Measurements from ENCODE around the gene CD19. TPM values are rescaled to one million over a fixed set of nuclear protein-coding genes. Genes with fewer than 3 reads are reported as not detected.

CD19 gene
- polyA plus RNA-seq, 1 donor (not counting 4 experiments of a cell fraction or from before 2014, with no cell fraction given): not detected

DNA sequence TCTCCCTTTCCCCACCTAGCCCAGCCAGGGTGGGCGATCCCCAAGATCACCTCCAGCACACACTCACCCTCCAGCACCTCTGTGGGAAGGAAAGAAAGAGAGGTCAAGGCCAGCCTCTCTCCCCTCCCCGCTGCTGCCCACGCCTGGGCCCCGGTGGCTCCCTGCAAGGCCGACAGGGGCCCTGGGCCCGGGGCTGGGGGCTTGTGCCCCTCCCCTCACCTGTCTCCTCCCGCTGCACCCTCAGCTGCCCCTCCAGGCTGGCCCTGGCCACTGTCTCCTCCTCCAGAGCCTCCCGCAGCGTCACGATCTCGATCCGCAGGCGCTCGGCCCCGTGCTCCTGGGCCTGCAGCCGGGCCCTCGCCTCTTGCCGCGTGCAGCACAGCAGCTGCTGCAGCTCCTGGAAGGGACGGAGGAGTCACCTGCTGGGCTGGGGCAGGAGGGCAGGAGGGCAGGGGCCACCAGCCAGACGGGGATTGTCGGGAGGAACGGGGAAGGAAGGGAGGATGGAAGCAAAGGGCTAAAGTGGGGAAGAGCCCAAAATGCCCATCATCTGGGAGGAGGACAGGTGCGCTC is 25.9 kb upstream of the CD19 start:
- TF ChIP-seq, protein P1, sequence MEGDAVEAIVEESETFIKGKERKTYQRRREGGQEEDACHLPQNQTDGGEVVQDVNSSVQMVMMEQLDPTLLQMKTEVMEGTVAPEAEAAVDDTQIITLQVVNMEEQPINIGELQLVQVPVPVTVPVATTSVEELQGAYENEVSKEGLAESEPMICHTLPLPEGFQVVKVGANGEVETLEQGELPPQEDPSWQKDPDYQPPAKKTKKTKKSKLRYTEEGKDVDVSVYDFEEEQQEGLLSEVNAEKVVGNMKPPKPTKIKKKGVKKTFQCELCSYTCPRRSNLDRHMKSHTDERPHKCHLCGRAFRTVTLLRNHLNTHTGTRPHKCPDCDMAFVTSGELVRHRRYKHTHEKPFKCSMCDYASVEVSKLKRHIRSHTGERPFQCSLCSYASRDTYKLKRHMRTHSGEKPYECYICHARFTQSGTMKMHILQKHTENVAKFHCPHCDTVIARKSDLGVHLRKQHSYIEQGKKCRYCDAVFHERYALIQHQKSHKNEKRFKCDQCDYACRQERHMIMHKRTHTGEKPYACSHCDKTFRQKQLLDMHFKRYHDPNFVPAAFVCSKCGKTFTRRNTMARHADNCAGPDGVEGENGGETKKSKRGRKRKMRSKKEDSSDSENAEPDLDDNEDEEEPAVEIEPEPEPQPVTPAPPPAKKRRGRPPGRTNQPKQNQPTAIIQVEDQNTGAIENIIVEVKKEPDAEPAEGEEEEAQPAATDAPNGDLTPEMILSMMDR (optimal IDR thresholded peaks at IDR 0.05 in 1 of 3, IDR thresholded peaks at IDR 0.05 in 1 of 3, conservative IDR thresholded peaks at IDR 0.05 in 1 of 3; ENCODE audit: extremely low read depth in 1 of 3, insufficient read depth in 2 of 3, low read length in 3 of 3): no peak
- no peak for TF ChIP-seq EZH2 (IDR thresholded peaks at IDR 0.05; ENCODE audit: low read length)
- no peaks in the 10 kb centered on the region for H3K9me3 ChIP-seq (ENCODE audit: control insufficient read depth, low read depth, low read length)
- H3K4me1 ChIP-seq (ENCODE audit: control insufficient read depth, extremely low read depth, insufficient read depth, low read length): no peaks in the 10 kb centered on the region
- H4K20me1 ChIP-seq (ENCODE audit: control insufficient read depth, extremely low read depth, insufficient read depth, low read length): no peaks in the 10 kb centered on the region
- no peak overlapping the region for H3K4me2 ChIP-seq (ENCODE audit: control insufficient read depth, extremely low read depth, insufficient read depth, low read depth, low read length)
- H3K4me3 ChIP-seq (ENCODE audit: control insufficient read depth in 2 of 3, extremely low read depth in 1 of 3, insufficient read depth in 2 of 3, low read depth in 1 of 3, low read length in 3 of 3): no peak overlapping the region
- no peak overlapping the region for H2AFZ ChIP-seq (ENCODE audit: control insufficient read depth, low read length)
- no peaks in the 10 kb centered on the region for H3K79me2 ChIP-seq (ENCODE audit: control insufficient read depth, insufficient read depth, low read length)
- dilution Hi-C loops (cut with MboI; ENCODE audit: extremely low pct_ligation_motif_present, low sequenced_read_pairs): no loop called here
- H3K27me3 ChIP-seq (ENCODE audit: control insufficient read depth, extremely low read depth, insufficient read depth, low read length): no peaks in the 10 kb centered on the region
- no peak for DNase-seq (ENCODE audit: low read depth, low spot score)
- H3K9me1 ChIP-seq (ENCODE audit: control insufficient read depth, extremely low read depth, insufficient read depth, low read length): no peaks in the 10 kb centered on the region
- FAIRE-seq: no peak
- no peak overlapping the region for H3K27ac ChIP-seq (ENCODE audit: control insufficient read depth, insufficient read depth, low read length)
- no peak overlapping the region for H3K9ac ChIP-seq (ENCODE audit: control insufficient read depth, extremely low read depth, insufficient read depth, low read length)
- H3K36me3 ChIP-seq (ENCODE audit: control insufficient read depth in 2 of 2, extremely low read depth in 1 of 2, insufficient read depth in 2 of 2, low read length in 2 of 2): peaks cover 6 to 18% of the 10 kb centered on the region in 2 experiments

DNA sequence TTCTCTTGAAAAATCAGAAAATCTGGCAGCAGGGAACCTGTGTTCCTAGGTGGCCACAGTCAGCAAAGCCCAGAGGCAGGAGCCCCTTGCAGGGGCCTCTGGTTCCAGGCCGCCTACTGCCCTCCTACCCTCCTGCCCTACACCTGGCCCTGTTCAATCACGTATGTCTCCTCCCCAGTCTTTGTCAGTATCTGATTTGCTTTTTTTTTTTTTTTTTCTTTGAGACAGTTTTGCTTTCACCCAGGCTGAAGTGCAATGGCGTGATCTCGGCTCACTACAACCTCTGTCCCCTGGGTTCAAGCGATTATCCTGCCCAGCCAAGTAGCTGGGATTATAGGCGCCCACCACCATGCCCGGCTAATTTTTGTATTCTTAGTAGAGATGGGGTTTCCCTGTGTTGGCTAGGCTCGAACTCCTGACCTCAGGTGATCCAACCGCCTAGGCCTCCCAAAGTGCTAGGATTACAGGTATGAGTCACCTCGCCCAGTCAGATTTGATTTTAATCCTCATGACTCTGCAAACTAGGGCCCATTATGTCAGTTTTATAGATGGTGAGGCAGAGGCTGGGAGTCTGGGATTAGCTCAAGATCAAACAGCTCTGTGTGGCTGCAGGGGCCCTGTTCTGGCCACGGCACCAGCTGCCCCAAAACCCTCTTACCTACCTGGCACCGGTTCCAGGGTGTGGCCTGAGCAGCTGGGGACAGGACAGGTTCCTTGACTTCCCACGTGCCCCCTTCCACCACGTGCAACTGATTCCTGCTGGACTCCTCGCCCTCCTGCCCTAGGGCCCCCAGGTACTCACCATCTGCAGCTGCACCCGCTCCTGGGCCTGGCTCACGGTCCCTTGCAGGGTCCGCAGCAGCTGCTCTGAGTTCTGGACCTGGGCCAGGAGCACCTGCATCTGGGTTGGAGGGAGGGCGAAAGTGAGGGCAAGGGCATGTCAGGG is 21.4 kb upstream of the CD19 start:
- Histone ChIP-seq H2AFZ (ENCODE audit: control insufficient read depth, low read length) (no peak overlapping the region), H3K79me2 (ENCODE audit: control insufficient read depth, insufficient read depth, low read length) (no peaks in the 10 kb centered on the region), H3K9me3 (ENCODE audit: control insufficient read depth, low read depth, low read length) (no peaks in the 10 kb centered on the region), H3K36me3 (ENCODE audit: control insufficient read depth in 2 of 2, extremely low read depth in 1 of 2, insufficient read depth in 2 of 2, low read length in 2 of 2) (peaks cover 14 to 26% of the 10 kb centered on the region in 2 experiments), H4K20me1 (ENCODE audit: control insufficient read depth, extremely low read depth, insufficient read depth, low read length) (no peaks in the 10 kb centered on the region), H3K27ac (ENCODE audit: control insufficient read depth, insufficient read depth, low read length) (no peak overlapping the region), H3K4me2 (ENCODE audit: control insufficient read depth, extremely low read depth, insufficient read depth, low read depth, low read length) (no peak overlapping the region), H3K27me3 (ENCODE audit: control insufficient read depth, extremely low read depth, insufficient read depth, low read length) (no peaks in the 10 kb centered on the region), H3K4me3 (ENCODE audit: control insufficient read depth in 2 of 3, extremely low read depth in 1 of 3, insufficient read depth in 2 of 3, low read depth in 1 of 3, low read length in 3 of 3) (no peak overlapping the region), H3K9ac (ENCODE audit: control insufficient read depth, extremely low read depth, insufficient read depth, low read length) (no peak overlapping the region), H3K9me1 (ENCODE audit: control insufficient read depth, extremely low read depth, insufficient read depth, low read length) (no peaks in the 10 kb centered on the region), H3K4me1 (ENCODE audit: control insufficient read depth, extremely low read depth, insufficient read depth, low read length) (no peaks in the 10 kb centered on the region)
- no peak for DNase-seq (ENCODE audit: low read depth, low spot score)
- FAIRE-seq: no peak
- TF ChIP-seq EZH2 (IDR thresholded peaks at IDR 0.05; ENCODE audit: low read length): no peak
- TF ChIP-seq, protein P1 (optimal IDR thresholded peaks at IDR 0.05 in 1 of 3, IDR thresholded peaks at IDR 0.05 in 1 of 3, conservative IDR thresholded peaks at IDR 0.05 in 1 of 3; ENCODE audit: extremely low read depth in 1 of 3, insufficient read depth in 2 of 3, low read length in 3 of 3): no peak
- dilution Hi-C loops (cut with MboI; ENCODE audit: extremely low pct_ligation_motif_present, low sequenced_read_pairs): no loop called here
